ENCODE data around the gene ALOX5.
"Not testable (repeated sequence)": the region's sequence is repeated elsewhere in the genome, so short reads cannot be mapped to it uniquely, and the experiment has no call there.

ALOX5 gene

GRCh38 chr10:45408421-45409319 is 34.7 kb downstream of the ALOX5 start:
- no peak for DNase-seq

DNA sequence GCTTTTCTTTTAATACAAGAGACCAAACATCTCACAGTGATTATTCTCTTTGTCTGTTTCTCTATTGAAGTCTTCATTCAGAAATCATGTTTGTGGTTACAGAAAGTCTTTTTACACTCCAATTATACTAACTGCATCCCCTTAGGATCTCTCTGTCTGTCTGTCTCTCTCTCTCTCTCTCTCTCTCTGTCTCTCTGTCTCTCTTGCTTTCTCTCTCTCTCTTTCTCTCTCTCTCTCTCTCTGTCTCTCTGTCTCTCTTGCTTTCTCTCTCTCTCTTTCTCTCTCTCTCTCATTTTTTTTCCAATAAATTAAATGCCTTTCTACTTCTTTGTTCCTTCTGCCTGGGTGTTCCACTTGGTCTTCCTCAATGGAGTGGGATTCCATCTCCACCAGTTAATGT is 35.3 kb downstream of the ALOX5 start:
- not testable (repeated sequence) for DNase-seq

GRCh38 chr10:45409782-45410181 is 35.8 kb downstream of the ALOX5 start:
- DNase-seq: no peak

DNA sequence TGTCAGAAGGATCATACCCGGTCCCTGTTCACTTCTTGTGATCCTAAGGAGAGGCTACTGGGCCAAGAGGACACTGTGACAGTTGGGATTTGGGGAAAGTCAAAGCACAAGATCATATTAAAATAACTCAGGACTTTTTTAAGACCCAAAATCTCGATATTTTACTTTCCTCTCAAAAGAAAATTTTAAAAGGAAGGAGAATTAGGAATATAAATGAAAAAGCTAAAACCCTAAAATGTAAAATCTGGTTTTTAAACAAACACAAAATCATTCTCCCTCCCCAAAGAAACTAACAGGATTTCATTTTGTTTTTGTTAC is 36.4 kb downstream of the ALOX5 start:
- no peak for DNase-seq

DNA sequence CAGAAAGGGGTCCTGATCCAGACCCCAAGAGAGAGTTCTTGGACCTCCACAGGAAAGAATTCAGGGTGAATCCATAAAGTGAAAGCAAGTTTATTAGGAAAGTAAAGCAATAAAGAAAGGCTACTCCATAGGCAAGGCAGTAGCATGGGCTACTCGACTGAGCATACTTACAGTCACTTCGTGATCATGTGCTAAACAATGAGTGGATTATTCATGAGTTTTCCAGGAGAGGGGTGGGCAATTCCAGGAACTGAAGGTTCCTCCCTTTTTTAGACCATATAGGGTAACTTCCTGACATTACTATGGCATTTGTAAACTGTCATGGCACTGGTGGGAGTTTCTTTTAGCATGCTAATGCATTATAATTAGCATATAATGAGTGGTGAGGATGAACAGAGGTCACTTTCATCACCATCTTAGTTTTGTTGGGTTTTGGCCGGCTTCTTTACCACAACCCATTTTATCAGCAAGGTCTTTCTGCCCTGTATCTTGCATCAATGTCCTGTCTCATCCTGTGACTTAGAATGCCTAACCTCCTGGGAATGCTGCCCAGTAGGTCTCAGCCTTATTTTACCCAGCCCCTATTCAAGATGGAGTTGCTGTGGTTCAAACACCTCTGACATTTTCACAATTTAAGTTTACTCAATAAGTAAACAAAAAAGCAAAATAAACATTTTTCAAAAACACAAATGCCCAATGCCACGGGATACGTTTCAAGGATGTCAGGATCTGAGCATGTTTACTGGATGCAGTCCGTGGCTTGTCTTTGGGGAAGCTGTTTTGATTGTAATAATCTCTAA is 37.0 kb downstream of the ALOX5 start:
- DNase-seq: no peak

- DNase-seq: no peak
Measured at GRCh38 chr10:45411607-45411940, 37.6 kb downstream of the ALOX5 start.

DNA sequence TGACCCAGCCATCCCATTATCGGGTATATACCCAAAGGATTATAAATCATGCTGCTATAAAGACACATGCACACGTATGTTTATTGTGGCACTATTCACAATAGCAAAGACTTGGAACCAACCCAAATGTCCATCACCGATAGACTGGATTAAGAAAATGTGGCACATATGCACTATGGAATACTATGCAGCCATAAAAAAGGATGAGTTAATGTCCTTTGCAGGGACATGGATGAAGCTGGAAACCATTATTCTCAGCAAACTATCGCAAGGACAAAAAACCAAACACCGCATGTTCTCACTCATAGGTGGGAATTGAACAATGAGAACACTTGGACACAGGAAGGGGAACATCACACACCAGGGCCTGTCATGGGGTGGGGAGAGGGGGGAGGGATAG is 41.0 kb downstream of the ALOX5 start:
- DNase-seq: not testable (repeated sequence)

DNA sequence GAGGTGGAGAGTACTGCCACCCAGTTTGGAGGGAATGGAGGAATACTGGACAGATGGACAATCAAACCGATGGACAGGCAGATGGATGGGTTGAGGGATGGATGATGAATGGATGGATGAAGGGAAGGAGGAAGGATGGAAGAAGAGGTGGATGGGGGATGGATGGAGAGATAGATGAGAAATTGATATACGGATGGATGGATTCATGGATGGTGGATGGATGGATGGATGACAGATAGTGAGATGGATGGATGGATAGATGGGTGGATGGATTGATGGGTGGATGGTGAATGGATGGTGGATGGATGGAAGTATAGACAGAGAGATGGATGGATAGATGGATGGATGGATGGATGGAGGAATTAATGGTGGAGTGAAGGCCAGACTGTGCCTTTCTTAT is 42.6 kb downstream of the ALOX5 start:
- DNase-seq: no peak

DNA sequence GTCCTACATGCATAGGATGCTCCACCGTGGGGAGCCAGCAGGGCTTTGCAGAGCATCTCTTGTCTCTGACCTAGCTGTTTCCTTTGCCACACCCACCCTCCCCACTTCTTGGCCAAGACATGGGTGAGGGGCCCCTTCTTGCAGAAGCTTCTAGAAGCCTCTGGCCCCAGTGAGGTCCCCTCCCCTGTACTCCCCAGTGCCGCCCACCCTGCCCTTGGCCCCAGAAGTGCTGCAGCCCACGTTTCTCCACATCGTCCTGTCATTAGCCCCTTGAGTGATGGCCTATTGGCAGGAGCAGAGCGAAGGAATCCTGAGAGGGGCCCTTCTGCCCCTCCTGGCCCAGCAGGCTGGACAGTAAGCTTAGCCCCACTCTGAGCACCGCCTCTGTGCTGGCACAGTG is 43.7 kb downstream of the ALOX5 start:
- no peak for DNase-seq

- no peak for DNase-seq
Measured at GRCh38 chr10:45418417-45418848, 44.4 kb downstream of the ALOX5 start.

DNA sequence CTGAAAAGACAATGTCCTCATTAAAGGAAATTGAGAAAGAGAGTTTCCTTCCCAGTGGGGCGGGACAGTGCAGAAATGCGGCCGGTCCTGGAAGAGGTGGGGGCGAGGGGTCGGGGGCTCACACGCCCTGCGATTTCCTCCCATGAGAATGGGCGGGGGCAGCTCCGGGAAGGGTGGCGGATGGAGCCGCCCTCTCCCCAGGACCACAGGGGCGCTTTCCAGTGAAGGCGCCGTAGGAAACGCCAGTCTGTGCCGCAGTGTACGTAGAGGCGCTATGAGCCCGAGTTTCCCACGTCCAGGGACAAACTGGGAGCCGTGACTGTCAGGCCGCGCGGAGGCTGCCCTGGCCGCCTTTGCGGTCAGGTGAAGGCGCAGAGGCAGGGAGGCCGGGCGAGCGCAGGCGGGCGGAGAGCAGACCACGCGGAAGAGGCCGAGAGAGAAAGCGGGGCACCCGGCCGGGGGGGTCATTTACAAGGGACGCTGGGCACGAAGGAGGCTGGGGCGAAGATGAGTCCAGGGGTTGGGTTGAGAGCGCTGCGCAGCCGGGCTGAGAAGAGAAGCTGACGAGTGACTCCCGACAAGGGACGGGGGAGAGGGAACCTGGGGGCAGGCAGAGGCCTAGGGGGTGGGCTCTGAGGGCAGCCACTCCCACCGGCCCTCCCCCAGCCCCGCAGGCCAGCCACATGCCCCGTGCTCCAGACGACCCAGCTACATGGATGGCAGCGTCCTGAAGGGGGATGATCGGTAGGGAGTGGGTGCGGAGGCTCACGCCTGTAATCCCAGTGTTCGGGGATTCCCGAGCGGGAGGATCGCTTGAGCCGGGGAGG is 45.0 kb downstream of the ALOX5 start:
- peak; percentile 41 for DNase-seq

DNA sequence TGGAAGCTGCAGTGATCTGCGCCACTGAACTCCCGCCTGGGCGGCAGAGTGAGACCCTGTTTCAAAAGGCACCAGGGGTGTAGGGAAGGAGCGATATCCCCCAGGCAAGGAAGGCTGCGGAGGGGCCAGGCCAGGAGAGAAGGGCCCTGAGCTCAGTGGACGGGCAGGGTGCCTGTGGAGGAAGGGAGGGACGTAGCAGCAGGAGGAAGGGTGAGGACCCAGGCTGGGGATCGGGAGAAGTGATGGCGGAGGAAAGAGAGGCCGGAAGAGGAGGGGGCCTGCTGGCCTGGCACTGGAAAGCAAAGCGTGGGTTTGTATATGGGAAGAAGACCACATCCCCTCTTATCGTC is 45.6 kb downstream of the ALOX5 start:
- no peak for DNase-seq

- DNase-seq: peak; percentile 60
Measured at GRCh38 chr10:45420453-45421192, 46.6 kb downstream of the ALOX5 start.

- DNase-seq: peak; percentile 42
Measured at GRCh38 chr10:45421221-45422097, 47.4 kb downstream of the ALOX5 start.

DNA sequence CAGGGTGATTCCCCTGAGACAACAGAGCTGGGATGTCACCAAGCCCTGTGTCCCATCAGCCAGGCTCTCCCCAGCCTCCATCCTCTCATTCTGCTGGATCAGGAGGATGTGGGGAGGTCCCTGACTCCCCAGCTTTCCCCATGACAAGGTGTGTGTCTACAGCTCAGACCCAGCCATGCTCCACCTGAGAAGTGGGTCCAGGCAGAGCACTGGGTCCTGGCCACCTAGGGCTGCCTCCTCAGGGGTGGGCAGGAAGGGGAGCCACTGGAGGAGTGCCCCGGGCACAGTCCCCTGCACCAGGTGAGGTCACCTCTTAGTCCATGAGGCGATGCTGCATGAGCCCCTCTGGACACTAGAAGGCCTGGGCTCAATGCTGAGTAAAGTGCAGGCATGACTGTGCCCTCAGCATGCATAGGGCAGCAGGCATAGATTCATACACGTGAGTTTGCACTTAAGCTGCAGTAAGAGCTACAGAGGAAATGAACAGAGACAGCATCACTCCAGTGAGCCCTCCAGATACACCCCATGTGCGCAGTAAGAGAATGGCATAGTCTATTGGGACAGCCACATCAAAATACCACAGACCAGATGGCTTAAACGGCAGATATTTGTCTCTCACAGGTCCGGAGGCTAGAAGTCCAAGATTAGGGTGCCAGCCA is 48.3 kb downstream of the ALOX5 start:
- DNase-seq: no peak

GRCh38 chr10:45422866-45423659 is 49.0 kb downstream of the ALOX5 start:
- no peak for DNase-seq

DNA sequence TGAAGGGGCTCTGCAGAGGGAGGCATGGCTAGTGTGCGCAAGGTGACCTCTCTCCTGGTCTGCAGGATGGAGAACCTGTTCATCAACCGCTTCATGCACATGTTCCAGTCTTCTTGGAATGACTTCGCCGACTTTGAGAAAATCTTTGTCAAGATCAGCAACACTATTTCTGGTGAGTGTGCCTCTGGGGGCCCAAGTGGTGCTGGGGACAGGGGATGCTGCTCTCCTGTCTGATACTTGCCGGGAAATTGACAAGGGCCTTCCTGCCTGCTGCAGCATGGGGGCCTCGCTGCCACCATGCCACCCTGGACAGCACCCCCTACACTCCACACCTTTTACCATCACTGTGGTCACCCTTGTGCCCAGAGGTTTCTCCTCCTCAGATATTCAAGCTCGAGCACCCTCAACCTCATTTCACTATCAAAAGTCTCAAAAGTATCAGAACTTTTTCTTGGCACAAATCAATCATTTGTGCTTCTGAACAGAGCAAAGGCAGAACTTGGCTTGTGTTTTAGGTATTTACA is 50.0 kb downstream of the ALOX5 start:
- DNase-seq: no peak

- DNase-seq: no peak
Measured at GRCh38 chr10:45424668-45425404, 50.8 kb downstream of the ALOX5 start.
